ENCODE measurements around the gene ACSS1. TPM values are rescaled to one million over a fixed set of nuclear protein-coding genes. Genes with fewer than 3 reads are reported as not detected.

ACSS1 gene
- total and polyA plus RNA-seq, 2 of the 8 experiments (the other 6 are each of a cell fraction or from before 2014, with no cell fraction given) = 2.6 to 3.4 TPM

GRCh38 chr20:24962182-24962492 is 95.8 kb downstream of the ACSS1 start:
- no peak overlapping the region for H3K14ac ChIP-seq (ENCODE audit: insufficient read length)
- H3K79me1 ChIP-seq (ENCODE audit: low read depth, low read length) = no peaks in the 10 kb centered on the region
- H3K27me3 ChIP-seq (replicated peaks in 1 of 4; ENCODE audit: control insufficient read depth in 3 of 4, extremely low read depth in 1 of 4, insufficient read depth in 3 of 4, low read length in 3 of 4) = no peaks in the 10 kb centered on the region
- H2BK20ac ChIP-seq (ENCODE audit: low read length) = no peak overlapping the region
- H4K91ac ChIP-seq (replicated peaks; ENCODE audit: insufficient read length, low read length) = no peak overlapping the region
- no peak overlapping the region for H3K4me2 ChIP-seq (ENCODE audit: insufficient read depth in 1 of 2, low read depth in 2 of 2, low read length in 2 of 2)
- TF ChIP-seq USF2 (IDR thresholded peaks at IDR 0.05; ENCODE audit: low read length) = no peak
- H2BK5ac ChIP-seq (ENCODE audit: low read depth, low read length) = no peak overlapping the region
- ChIA-PET CTCF (ENCODE audit: partially characterized antibody) (interaction anchor here (1.0 to 1.6 kb wide), 5 partner anchors 9 to 97 kb away, joined by 3 to 4 read pairs (median 3); no protein-coding TSS in a partner anchor), POLR2A (ENCODE audit: partially characterized antibody) (no interaction called here)
- H3K23ac ChIP-seq (ENCODE audit: insufficient read length) = no peak overlapping the region
- no peaks in the 10 kb centered on the region for H3K4me1 ChIP-seq (replicated peaks in 1 of 4; ENCODE audit: control insufficient read depth in 3 of 4, insufficient read depth in 4 of 4, low read length in 3 of 4)
- no peak overlapping the region for H3K56ac ChIP-seq (replicated peaks; ENCODE audit: insufficient read length, low read depth, low read length)
- no peak for FAIRE-seq
- no peak overlapping the region for H3K4ac ChIP-seq (replicated peaks; ENCODE audit: insufficient read length, low read depth, low read length)
- H3K9me3 ChIP-seq (ENCODE audit: insufficient read depth in 2 of 2, low read depth in 1 of 2, low read length in 1 of 2) = no peaks in the 10 kb centered on the region
- H3K36me3 ChIP-seq (ENCODE audit: control insufficient read depth in 2 of 4, insufficient read depth in 4 of 4, low read length in 3 of 4) = peaks cover 0 to 20% (median 9%) of the 10 kb centered on the region in 4 experiments; a peak in 5 of 8 replicates
- H4K8ac ChIP-seq (ENCODE audit: extremely low read depth, insufficient read depth, low read length) = no peak overlapping the region
- no peaks in the 10 kb centered on the region for H3K23me2 ChIP-seq (ENCODE audit: low read depth, low read length)
- H4K20me1 ChIP-seq (replicated peaks in 1 of 2; ENCODE audit: control insufficient read depth in 1 of 2, insufficient read depth in 2 of 2, low read length in 2 of 2) = peaks cover under 1 to 7% of the 10 kb centered on the region in 2 experiments
- no peak overlapping the region for H2AFZ ChIP-seq (ENCODE audit: low read length)
- H3K18ac ChIP-seq (ENCODE audit: extremely low read depth, low read length) = no peak overlapping the region
- no peak overlapping the region for H2BK12ac ChIP-seq (ENCODE audit: low read depth, low read length)
- H3K9ac ChIP-seq (replicated peaks in 1 of 4; ENCODE audit: extremely low read depth in 1 of 4, low read depth in 3 of 4, low read length in 3 of 4) = no peak overlapping the region
- H4K5ac ChIP-seq (ENCODE audit: insufficient read length, low read depth, low read length) = no peak overlapping the region
- no peak for DNase-seq (ENCODE audit: low read depth in 1 of 2, low spot score in 2 of 2)
- no peak overlapping the region for H2BK15ac ChIP-seq (ENCODE audit: low read length)
- H2AK5ac ChIP-seq (ENCODE audit: low read depth, low read length) = no peak overlapping the region
- H2BK120ac ChIP-seq (replicated peaks; ENCODE audit: low read depth, low read length) = no peak overlapping the region
- H3K79me2 ChIP-seq (ENCODE audit: control insufficient read depth in 1 of 2, insufficient read depth in 2 of 2, low read length in 2 of 2) = no peaks in the 10 kb centered on the region
- 80% methylated on average over 2 of the region's 2 CpGs; no CpG with 5 or more reads in 1 of the 2 experiments for WGBS, 2 experiments (ENCODE audit: extremely low coverage in 1 of 2, insufficient coverage in 1 of 2, insufficient read length in 1 of 2, insufficient replicate concordance in 2 of 2, low coverage in 1 of 2, low lambda C conversion rate in 2 of 2, missing lambda C conversion rate in 1 of 2)
- H3K27ac ChIP-seq (ENCODE audit: low read depth, low read length) = no peak overlapping the region
- no peak overlapping the region for H3K4me3 ChIP-seq (ENCODE audit: extremely low read depth in 1 of 4, insufficient read depth in 2 of 4, low read depth in 3 of 4, low read length in 4 of 4)
